ENCODE measurements around the gene KRT85.

KRT85 gene

DNA sequence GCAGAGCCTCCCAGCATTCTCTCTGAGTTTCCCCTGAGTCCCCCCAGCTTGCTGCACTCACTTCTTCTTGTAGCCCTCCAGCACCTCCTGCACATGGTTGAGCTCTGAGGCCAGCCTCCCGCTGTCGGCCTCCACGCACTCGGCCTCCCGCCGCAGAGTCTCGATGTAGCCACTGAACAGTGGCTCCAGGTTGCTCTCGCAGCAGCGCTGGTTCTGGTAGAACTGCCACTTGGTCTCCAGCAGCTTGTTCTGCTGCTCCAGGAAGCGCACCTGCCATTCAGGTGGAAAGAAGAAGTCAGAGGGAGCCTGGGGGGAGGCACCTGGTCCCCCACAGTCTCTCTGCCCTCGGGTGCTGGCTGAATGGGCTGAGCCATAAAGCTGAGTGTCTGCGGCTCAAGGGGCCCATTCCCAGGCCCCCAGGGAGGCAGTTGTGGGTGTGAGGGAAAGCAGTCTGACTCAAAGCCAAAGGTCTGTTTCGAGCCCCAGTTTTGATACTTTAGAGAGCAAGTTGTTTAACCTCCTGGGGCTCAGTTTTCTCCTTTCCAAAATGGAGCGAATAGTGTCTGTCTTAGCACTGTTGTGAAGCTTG lies 2.3 kb downstream of the KRT85 start:
- DNase-seq = no peak

GRCh38 chr12:52364061-52364460 lies 3.2 kb downstream of the KRT85 start:
- no peak for DNase-seq

GRCh38 chr12:52363111-52363679 lies 4.1 kb downstream of the KRT85 start:
- DNase-seq = no peak

DNA sequence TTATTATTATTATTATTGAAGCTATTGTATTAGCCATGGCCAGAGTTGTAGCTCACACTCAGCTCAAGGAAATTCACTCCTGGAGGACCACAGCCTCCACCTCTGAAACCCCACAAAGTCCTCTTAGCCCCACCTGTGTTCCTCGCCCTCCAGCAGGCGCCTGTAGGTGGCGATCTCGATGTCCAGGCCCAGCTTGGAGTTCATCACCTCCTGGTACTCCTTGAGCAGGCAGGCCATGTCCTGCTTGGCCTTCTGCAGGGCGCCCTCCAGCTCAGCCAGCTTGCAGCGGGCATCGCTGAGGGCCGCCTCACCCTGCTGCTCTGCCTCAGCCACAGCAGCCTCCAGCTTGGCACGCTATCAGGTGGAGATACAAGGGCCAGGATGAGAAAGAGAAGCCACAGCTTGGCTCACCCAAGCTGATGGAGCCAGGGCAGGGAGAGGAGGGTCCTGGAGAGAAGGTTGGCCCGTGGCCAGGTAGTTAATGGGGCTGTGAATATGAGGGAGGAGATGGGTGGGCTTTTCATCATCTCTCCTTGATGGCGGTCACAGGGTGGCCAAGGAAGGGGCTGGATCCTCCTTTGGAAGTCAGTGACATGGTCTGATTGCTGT lies 5.1 kb downstream of the KRT85 start:
- DNase-seq = no peak

DNA sequence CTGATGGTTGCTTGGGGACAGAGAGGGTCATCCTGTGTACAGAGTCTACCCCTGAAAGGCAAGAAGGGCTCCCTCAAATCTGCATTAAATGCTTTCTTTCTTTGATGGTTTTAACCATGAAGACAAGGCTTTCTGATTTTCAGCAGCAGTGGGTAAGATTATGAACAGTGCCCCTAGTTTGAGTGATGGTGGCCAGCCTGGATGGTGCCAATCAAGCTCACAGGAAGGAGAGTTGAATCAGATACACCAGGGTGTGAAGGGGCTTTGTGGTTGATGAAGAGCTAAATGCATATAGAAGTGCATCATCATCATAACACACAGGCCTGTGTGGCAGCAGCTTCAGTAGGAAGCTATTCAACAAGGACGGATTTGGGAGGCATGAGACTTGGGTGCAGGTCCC lies 5.7 kb downstream of the KRT85 start:
- no peak for DNase-seq

DNA sequence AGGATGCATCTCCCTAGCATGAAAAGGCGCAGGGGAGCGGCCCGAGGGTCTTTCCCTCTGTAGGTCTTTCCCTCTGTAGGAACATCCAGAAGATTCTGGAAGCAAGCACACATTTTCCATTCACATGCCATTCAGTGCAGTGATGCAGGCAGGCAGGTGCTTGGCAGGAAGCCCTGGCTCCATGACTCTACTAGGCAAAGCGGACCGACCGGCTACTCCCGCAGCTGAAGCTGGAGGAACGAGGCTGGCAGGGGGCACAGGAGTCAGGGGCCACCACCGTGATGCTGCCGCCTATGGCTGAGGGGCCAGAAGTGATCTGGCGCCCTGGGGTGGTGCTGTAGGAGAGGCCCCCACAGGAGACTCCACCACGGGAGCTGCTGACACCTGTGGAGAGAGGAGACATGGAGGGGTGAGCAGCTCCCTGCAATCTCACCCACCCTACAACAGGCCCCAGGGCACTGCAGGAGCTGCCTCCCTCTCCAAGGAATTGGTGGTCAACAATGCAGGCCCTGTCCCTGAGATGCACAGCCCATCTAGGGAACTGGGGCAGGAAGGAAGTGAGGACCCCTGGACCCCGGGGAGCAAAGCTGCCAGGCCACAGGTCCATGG lies 6.5 kb downstream of the KRT85 start:
- no peak for DNase-seq

DNA sequence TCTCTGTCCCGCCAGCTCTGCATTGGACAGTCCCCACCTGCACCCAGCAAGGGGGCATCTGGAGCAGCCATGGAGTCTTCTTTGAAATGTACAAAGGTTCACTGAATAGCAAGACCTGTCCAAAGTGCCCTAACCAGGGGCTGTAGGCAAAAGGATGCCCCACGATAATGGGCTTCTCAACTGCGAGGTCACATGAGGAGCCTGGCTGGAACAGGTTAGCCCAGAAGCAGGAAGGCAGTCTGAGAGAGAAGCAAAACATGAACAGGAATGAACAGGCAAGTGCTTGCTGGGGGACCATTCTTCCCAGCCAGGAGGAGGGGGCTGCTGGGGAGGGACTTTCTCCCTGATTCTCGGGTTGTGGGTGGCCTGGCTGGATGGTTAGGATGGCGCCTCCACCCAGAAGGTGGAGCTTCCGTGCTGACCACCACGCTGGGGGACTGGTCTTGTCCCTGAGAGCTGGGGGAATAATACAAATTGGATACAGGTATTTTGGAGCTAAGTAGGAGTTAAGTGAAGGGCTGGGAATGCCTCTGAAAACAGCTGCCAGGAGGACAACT lies 7.1 kb downstream of the KRT85 start:
- no peak for DNase-seq

DNA sequence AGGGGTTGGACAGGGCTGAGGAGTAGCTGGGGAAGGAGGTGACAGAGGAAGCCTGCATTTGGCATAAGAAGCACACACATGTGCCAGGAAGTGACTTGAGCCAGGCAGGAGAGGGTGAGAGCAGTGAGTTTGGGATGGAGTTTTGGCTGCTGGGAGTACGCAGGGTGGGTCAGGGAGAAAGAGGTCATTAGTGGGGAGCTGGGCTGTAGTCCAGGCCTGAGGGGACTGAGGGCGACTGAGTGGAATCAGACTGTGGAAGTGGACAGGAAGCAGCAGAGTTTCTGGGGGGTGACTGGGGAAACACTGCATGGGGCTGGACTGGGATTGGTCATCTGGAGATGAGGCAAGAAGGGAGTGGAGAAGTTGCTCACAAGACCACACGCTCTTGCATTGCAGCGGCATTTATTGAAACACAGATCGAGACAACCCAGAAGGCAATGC lies 7.6 kb downstream of the KRT85 start:
- no peak for DNase-seq

GRCh38 chr12:52358575-52359350 lies 8.5 kb downstream of the KRT85 start:
- no peak for DNase-seq

- no peak for DNase-seq
Observed at GRCh38 chr12:52356762-52357580, 10.3 kb downstream of the KRT85 start.

DNA sequence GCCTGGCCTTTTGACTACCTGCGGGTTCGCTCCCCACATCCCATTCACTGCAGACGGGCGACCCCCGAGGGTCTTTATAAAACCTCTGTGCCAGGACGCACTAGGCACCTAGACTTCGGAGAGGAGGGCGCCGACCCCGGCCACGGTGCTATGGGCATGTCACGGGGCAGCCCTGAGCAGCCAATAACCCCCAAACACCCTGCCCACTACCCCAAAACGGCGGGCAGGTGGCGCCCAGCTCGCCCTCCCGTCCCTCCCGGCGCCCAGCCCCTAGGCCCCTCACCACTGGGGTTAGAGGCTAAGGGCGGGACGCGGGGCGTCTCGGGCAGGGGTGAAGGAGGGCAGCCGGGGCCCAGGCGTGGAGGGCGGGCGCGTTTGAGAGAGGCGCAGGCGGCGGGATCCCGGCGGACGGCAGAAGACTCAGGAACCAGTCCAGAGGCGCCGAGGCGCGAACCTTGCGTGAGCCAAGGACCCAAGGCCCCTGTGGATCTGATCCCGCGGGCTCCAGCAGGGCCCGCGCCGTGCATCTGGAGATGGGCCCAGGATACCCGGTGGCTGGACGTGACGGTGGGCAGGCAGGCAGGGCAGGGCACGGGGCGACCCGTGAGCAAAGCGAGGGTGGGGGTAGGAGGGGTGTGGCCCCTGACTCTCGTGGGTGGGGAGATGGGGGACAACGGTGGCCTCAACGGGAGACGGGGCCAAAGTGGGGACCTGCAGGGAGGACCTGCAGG lies 11.1 kb downstream of the KRT85 start:
- DNase-seq = no peak

DNA sequence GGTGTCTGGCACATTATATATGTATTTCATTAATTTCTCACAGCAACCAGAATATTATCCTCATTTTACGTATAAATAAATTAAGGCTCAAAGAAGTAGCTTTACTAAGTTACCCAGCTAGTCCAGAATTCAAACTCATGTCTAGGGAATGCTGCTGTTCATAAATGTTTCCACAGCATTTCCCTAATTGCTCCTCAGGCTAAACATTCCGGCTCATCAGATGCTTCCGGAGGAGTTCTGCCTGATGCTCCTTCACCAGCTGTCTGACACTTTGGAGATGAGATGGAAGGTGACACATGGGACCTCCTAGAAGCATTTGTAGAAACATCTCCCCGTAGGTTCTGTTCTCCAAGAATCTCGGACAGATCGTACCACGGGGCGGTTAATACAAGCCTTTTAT lies 12.1 kb downstream of the KRT85 start:
- no peak for DNase-seq

- no peak for DNase-seq
Observed at GRCh38 chr12:52354200-52354599, 13.1 kb downstream of the KRT85 start.

DNA sequence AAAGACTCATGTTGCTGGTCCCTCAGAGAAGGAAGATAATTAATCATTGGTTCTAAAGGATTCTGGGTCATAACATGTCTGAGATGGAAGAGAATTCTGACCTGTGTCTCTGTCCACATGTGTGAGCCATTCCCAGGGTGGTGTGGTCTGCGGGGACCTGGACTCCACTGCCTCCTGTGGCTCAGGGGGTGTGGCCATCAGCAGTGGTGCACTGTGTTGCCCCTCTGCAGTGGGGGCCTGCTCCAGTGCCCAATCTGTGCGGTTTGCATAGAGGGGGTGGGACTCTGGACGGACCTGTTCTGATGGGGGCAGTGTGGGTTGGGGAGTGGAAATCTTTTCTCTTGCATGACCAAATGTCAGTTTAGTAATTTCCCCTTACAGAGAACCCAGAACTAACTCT lies 13.5 kb downstream of the KRT85 start:
- DNase-seq = no peak

DNA sequence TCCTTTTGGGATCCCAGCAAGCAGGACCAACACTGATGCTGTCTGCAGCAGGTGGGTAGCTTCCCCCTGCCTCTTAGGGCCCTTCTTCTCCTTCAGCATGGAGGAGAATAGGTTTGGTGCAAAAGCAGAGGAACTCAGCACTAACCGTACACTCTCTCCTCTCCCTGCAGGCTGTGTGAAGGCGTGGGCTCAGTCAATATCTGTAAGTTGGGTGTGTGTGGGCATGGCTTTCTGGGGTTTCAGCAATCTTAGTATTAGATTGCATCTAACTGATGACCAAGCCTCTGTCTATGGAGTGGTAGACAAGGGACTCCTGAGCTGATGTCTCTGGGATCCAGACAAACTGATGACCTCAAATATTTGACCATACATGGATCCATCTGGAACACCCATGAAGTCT lies 14.3 kb downstream of the KRT85 start:
- no peak for DNase-seq

- peak; percentile 67 for DNase-seq
Observed at GRCh38 chr12:52351196-52352059, 15.9 kb downstream of the KRT85 start.

- DNase-seq = no peak
Observed at GRCh38 chr12:52350786-52351185, 16.5 kb downstream of the KRT85 start.

GRCh38 chr12:52350021-52350620 lies 17.2 kb downstream of the KRT85 start:
- no peak for DNase-seq

DNA sequence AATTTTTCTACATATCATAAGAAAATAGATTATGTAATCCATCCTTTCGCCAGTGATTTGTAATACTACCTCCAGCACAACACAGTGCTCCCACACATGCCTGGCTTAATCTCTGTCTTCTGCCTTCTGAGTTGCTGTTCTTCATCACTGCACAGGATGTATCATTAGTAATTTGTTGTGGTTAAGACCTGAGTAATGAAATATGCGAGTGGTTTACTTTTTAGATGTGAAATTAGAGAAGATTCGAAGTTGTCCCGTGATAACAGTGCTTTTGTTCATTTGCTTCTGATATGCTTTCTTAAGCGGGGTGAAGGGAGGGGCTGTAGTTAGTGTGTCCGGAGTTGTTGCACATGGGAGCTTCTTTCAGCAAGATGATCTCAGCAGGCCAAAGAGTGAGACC lies 18.1 kb downstream of the KRT85 start:
- DNase-seq = no peak
